Mammary epithelial cell (primary cell): ENCODE results near the gene ANKRD11.

Experiments
- CTCF ChIP-seq, 2 donors: IDR thresholded peaks in 1 of 2; conservative IDR thresholded peaks in 1 of 2; 2 replicates each; pipeline ENCODE4 v1.5.1; 2011 to 2012; ENCODE audit warnings: inconsistent platforms in 2 of 2, low read length in 2 of 2, mild to moderate bottlenecking in 2 of 2, control low read depth in 1 of 2, low read depth in 1 of 2; ENCODE audit not compliant: insufficient read depth in 1 of 2; ENCODE audit errors: extremely low read depth in 1 of 2
- EZH2 ChIP-seq: IDR thresholded peaks from 2 replicates; pipeline ENCODE4 v1.6.1; 2012; ENCODE audit warnings: low read length, inconsistent platforms, borderline replicate concordance

- no peak for TF ChIP-seq EZH2
- TF ChIP-seq CTCF (conservative IDR thresholded peaks at IDR 0.05 in 1 of 2, IDR thresholded peaks at IDR 0.05 in 1 of 2; ENCODE audit: extremely low read depth in 1 of 2, insufficient read depth in 1 of 2, low read depth in 1 of 2, low read length in 2 of 2): no peak
These were observed 149.1 kb downstream of the ANKRD11 start for GRCh38 chr16:89341279-89341678.
